HepG2 (cell line): ENCODE data around the gene ENSA. TPM values are rescaled to one million over a fixed set of nuclear protein-coding genes. Genes with fewer than 3 reads are reported as not detected.

ENCODE experiments used
- EZH2 ChIP-seq: conservative IDR thresholded peaks from 2 replicates; pipeline ENCODE4 v1.6.1; 2012; ENCODE audit warnings: mild to moderate bottlenecking, low read depth, low read length, moderate library complexity
- FOXA3 ChIP-seq: IDR thresholded peaks from 2 replicates; pipeline ENCODE4 v1.6.1; 2016; ENCODE audit warnings: missing genetic modification reagents, missing compliant biosample characterization
- FOXP1 ChIP-seq, 2 experiments: fragments of 450-650 bp in 1 of 2; IDR thresholded peaks; 2 replicates each; pipeline ENCODE4 v1.6.1; 2017 to 2018; ENCODE audit warnings: antibody characterized with exemption in 1 of 2
- HDAC2 ChIP-seq: sonication (generic); formaldehyde crosslinking; IDR thresholded peaks from 2 replicates; pipeline ENCODE4 v1.4.0; 2020; ENCODE audit warnings: missing genetic modification reagents
- HNRNPL ChIP-seq: fragments of 200-400 bp; formaldehyde crosslinking; IDR thresholded peaks from 2 replicates; pipeline ENCODE4 v1.6.1; 2017; ENCODE audit warnings: mild to moderate bottlenecking, low read depth, low read length
- HOMEZ ChIP-seq: IDR thresholded peaks from 2 replicates; pipeline ENCODE4 v1.6.1; 2016; ENCODE audit warnings: low read depth
- KMT2B ChIP-seq: IDR thresholded peaks from 2 replicates; pipeline ENCODE4 v1.6.1; 2016; ENCODE audit warnings: missing genetic modification reagents, missing compliant biosample characterization
- MATR3 ChIP-seq: sonication (generic); formaldehyde crosslinking; IDR thresholded peaks from 2 replicates; pipeline ENCODE4 v1.4.0; 2020; ENCODE audit warnings: missing genetic modification reagents
- NFE2L1 ChIP-seq: sonication (generic); formaldehyde crosslinking; IDR thresholded peaks from 2 replicates; pipeline ENCODE4 v1.4.0; 2020; ENCODE audit warnings: missing genetic modification reagents, mild to moderate bottlenecking, borderline replicate concordance
- NR2F2 ChIP-seq: IDR thresholded peaks from 2 replicates; pipeline ENCODE4 v1.6.1; 2012; ENCODE audit warnings: low read depth, inconsistent platforms, borderline replicate concordance
- PLSCR1 ChIP-seq: sonication (generic); formaldehyde crosslinking; IDR thresholded peaks from 2 replicates; pipeline ENCODE4 v1.5.0; 2020; ENCODE audit warnings: missing genetic modification reagents, mild to moderate bottlenecking, borderline replicate concordance
- PTBP1 ChIP-seq: fragments of 200-400 bp; formaldehyde crosslinking; IDR thresholded peaks from 2 replicates; pipeline ENCODE4 v1.6.1; 2018; ENCODE audit warnings: low read length, low read depth; ENCODE audit not compliant: poor library complexity, severe bottlenecking
- U2AF1 ChIP-seq: fragments of 200-400 bp; formaldehyde crosslinking; optimal IDR thresholded peaks from 2 replicates; pipeline ENCODE3; 2017; ENCODE audit warnings: mild to moderate bottlenecking, low read depth, low read length
- ZMAT3 ChIP-seq: sonication (generic); formaldehyde crosslinking; conservative IDR thresholded peaks from 2 replicates; pipeline ENCODE4 v1.7.0; 2021; ENCODE audit warnings: missing genetic modification reagents
- ZNF230 ChIP-seq: sonication (generic); formaldehyde crosslinking; IDR thresholded peaks from 2 replicates; pipeline ENCODE4 v1.4.0; 2020; ENCODE audit warnings: mild to moderate bottlenecking, missing genetic modification reagents
- ZNF567 ChIP-seq: sonication (generic); formaldehyde crosslinking; IDR thresholded peaks from 2 replicates; pipeline ENCODE4 v1.8.1; 2023; ENCODE audit warnings: mild to moderate bottlenecking, missing genetic modification reagents, borderline replicate concordance
- ZNF598 ChIP-seq: sonication (generic); formaldehyde crosslinking; IDR thresholded peaks from 2 replicates; pipeline ENCODE4 v1.5.1; 2020; ENCODE audit warnings: mild to moderate bottlenecking, missing genetic modification reagents, borderline replicate concordance
- ZNF674 ChIP-seq: sonication (generic); formaldehyde crosslinking; IDR thresholded peaks from 2 replicates; pipeline ENCODE4 v1.5.0; 2020; ENCODE audit warnings: low read depth, mild to moderate bottlenecking, missing genetic modification reagents
- polyA plus RNA-seq, 8 experiments: library from polyadenylated mRNA; depleted of rRNA in 3 of 8; stranded (reverse) in 7 of 8; unstranded in 1 of 8; fragments of >200 nt; fragmentation: Illumina TruSeq in 4 of 8; extraction: Trizol in 4 of 8; gene quantifications; 2 replicates each; pipeline versions ENCODE4 v1.2.1 to v1.2.3, GENCODE V29; 2011 to 2016; ENCODE audit warnings: low read depth in 4 of 8, missing spikeins in 1 of 8, mixed read lengths in 1 of 8; ENCODE audit not compliant: insufficient read depth in 1 of 8
- total RNA-seq, 5 experiments: library from RNA; depleted of rRNA; stranded (reverse); fragments of >200 nt; fragmentation: Illumina TruSeq; extraction: Trizol; gene quantifications; 2 replicates each; pipeline ENCODE4 v1.2.3, GENCODE V29; 2016; ENCODE audit warnings: low read depth in 1 of 5
- TF ChIP-seq, protein P1 (sequence below): sonication (generic); formaldehyde crosslinking; IDR thresholded peaks from 2 replicates; pipeline ENCODE4 v1.5.1; 2020; ENCODE audit warnings: mild to moderate bottlenecking, missing genetic modification reagents, borderline replicate concordance
- TF ChIP-seq, protein P2 (sequence below): IDR thresholded peaks from 2 replicates; pipeline ENCODE4 v1.6.1; 2016; ENCODE audit warnings: low read depth, borderline replicate concordance
- TF ChIP-seq, protein P3 (sequence below): sonication (generic); formaldehyde crosslinking; IDR thresholded peaks from 2 replicates; pipeline ENCODE4 v1.8.1; 2023; ENCODE audit warnings: missing genetic modification reagents, mild to moderate bottlenecking, borderline replicate concordance
- TF ChIP-seq, protein P4 (sequence below): sonication (generic); formaldehyde crosslinking; IDR thresholded peaks from 2 replicates; pipeline ENCODE4 v1.4.0; 2020; ENCODE audit warnings: missing genetic modification reagents, mild to moderate bottlenecking, borderline replicate concordance

ENSA gene
- total and polyA plus RNA-seq, 2 of the 13 experiments (the other 11 are each of a cell fraction or from before 2014, with no cell fraction given), result 54.5 to 111 TPM

- TF ChIP-seq, protein P1, sequence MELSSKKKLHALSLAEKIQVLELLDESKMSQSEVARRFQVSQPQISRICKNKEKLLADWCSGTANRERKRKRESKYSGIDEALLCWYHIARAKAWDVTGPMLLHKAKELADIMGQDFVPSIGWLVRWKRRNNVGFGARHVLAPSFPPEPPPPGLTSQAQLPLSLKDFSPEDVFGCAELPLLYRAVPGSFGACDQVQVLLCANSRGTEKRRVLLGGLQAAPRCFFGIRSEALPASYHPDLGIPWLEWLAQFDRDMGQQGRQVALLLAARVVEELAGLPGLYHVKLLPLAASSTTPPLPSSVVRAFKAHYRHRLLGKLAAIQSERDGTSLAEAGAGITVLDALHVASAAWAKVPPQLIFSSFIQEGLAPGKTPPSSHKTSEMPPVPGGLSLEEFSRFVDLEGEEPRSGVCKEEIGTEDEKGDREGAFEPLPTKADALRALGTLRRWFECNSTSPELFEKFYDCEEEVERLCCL (CRISPR knock-in tag), result no peak
- TF ChIP-seq PLSCR1 (CRISPR knock-in tag), result 0 out of 2 replicates have a peak, but pooled peaks have one; percentile 74
- no peak for TF ChIP-seq U2AF1
- peak; percentile 26; the same call in 1 of the 2 replicates for TF ChIP-seq HDAC2 (CRISPR knock-in tag)
- TF ChIP-seq, protein P2, sequence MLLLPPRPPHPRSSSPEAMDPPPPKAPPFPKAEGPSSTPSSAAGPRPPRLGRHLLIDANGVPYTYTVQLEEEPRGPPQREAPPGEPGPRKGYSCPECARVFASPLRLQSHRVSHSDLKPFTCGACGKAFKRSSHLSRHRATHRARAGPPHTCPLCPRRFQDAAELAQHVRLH, result peak; percentile 63; the same call in 1 of the 2 replicates
- 0 out of 2 replicates have a peak, but pooled peaks have one; percentile 41 for TF ChIP-seq NR2F2
- no peak for TF ChIP-seq NFE2L1 (CRISPR knock-in tag)
- no peak for TF ChIP-seq ZNF598 (CRISPR knock-in tag)
- 0 out of 2 replicates have a peak, but pooled peaks have one; percentile 2 for TF ChIP-seq FOXA3 (CRISPR knock-in tag)
- no peak for TF ChIP-seq FOXP1 (IDR thresholded peaks at IDR 0.05)
- TF ChIP-seq FOXP1 (CRISPR knock-in tag; IDR thresholded peaks at IDR 0.05), result no peak
- no peak for TF ChIP-seq HOMEZ (CRISPR knock-in tag)
- TF ChIP-seq, protein P3, sequence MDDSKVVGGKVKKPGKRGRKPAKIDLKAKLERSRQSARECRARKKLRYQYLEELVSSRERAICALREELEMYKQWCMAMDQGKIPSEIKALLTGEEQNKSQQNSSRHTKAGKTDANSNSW (CRISPR knock-in tag), result no peak
- no peak for TF ChIP-seq MATR3 (CRISPR knock-in tag)
- TF ChIP-seq, protein P4, sequence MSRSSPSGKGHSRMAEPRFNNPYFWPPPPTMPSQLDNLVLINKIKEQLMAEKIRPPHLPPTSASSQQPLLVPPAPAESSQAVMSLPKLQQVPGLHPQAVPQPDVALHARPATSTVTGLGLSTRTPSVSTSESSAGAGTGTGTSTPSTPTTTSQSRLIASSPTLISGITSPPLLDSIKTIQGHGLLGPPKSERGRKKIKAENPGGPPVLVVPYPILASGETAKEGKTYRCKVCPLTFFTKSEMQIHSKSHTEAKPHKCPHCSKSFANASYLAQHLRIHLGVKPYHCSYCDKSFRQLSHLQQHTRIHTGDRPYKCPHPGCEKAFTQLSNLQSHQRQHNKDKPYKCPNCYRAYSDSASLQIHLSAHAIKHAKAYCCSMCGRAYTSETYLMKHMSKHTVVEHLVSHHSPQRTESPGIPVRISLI (CRISPR knock-in tag), result peak; percentile 94
- peak; percentile 21 for TF ChIP-seq ZMAT3 (CRISPR knock-in tag)
- TF ChIP-seq ZNF230, result 0 out of 2 replicates have a peak, but pooled peaks have one; percentile 74
- 0 out of 2 replicates have a peak, but pooled peaks have one; percentile 30 for TF ChIP-seq ZNF674
- no peak for TF ChIP-seq EZH2
- TF ChIP-seq PTBP1, result peak; percentile 37
- TF ChIP-seq KMT2B (CRISPR knock-in tag), result no peak
- TF ChIP-seq HNRNPL, result 0 out of 2 replicates have a peak, but pooled peaks have one; percentile 63
- TF ChIP-seq ZNF567 (CRISPR knock-in tag), result no peak
These were observed 50.1 kb downstream of the ENSA start, which contains the start of gene MCL1 (continued) for GRCh38 chr1:150579110-150579944.
